WTC11 (cell line): ENCODE measurements around the gene FKBP4. TPM values are rescaled to one million over a fixed set of nuclear protein-coding genes. Genes with fewer than 3 reads are reported as not detected.
A peak's percentile ranks its signal among the peaks of the same experiment; 100 is the strongest.

Source experiments
- ATAC-seq: fragments of 200-7000 bp; cut with Tn5 transposase; 2 replicates; pipeline ENCODE4 v1.10.0; 2021; ENCODE audit warnings: mild to moderate bottlenecking, moderate library complexity
- CTCF ChIA-PET: fragments of 300-600 bp; sonication (Branson Sonifier 250); formaldehyde crosslinking; loops from one replicate; lab custom pipeline; 2021; ENCODE audit warnings: antibody characterized with exemption; lab: Charles Lee
- POLR2A ChIA-PET: fragments of 350-600 bp; sonication (Branson Sonifier 250); formaldehyde crosslinking; loops from one replicate; lab custom pipeline; 2021; ENCODE audit warnings: antibody characterized with exemption; lab: Charles Lee
- DNase-seq: peaks from one replicate; pipeline ENCODE4 v3.0.0; 2021; ENCODE audit warnings: low spot score
- H3K27ac Mint-ChIP-seq: 2 replicates; pipeline ENCODE4 v1.8.0; 2021; ENCODE audit warnings: mixed read lengths
- H3K27me3 Mint-ChIP-seq: 2 replicates; pipeline ENCODE4 v1.8.0; 2021; ENCODE audit warnings: low read depth, mild to moderate bottlenecking, moderate library complexity, mixed read lengths
- H3K36me3 Mint-ChIP-seq: 2 replicates; pipeline ENCODE4 v1.8.0; 2021; ENCODE audit warnings: mixed read lengths
- H3K4me1 Mint-ChIP-seq: 2 replicates; pipeline ENCODE4 v1.8.0; 2022; ENCODE audit warnings: mixed read lengths
- H3K4me3 Mint-ChIP-seq: 2 replicates; pipeline ENCODE4 v1.8.0; 2021; ENCODE audit warnings: mild to moderate bottlenecking, moderate library complexity, mixed read lengths
- H3K9me3 Mint-ChIP-seq: 2 replicates; pipeline ENCODE4 v1.8.0; 2021; ENCODE audit warnings: mixed read lengths
- ARID4B ChIP-seq: sonication (generic); formaldehyde crosslinking; IDR thresholded peaks from 2 replicates; pipeline ENCODE4 v1.8.0; 2023; ENCODE audit warnings: missing genetic modification reagents, mild to moderate bottlenecking, borderline replicate concordance
- CDX4 ChIP-seq: fragments of 250-450 bp; sonication (Bioruptor Pico); IDR thresholded peaks from 2 replicates; pipeline ENCODE4 v1.9.0; 2021; ENCODE audit warnings: moderate library complexity, mild to moderate bottlenecking, inconsistent platforms, borderline replicate concordance
- E2F4 ChIP-seq: sonication (generic); formaldehyde crosslinking; IDR thresholded peaks from 2 replicates; pipeline ENCODE4 v1.8.1; 2022; ENCODE audit warnings: low read depth, mild to moderate bottlenecking, moderate library complexity, missing genetic modification reagents, borderline replicate concordance
- ERG ChIP-seq: fragments of 250-450 bp; sonication (Bioruptor Pico); IDR thresholded peaks from 2 replicates; pipeline ENCODE4 v1.8.0; 2021; ENCODE audit warnings: mild to moderate bottlenecking
- FOXJ3 ChIP-seq: sonication (generic); formaldehyde crosslinking; IDR thresholded peaks from 2 replicates; pipeline ENCODE4 v1.9.0; 2021; ENCODE audit warnings: missing genetic modification reagents, mild to moderate bottlenecking, borderline replicate concordance
- HMGXB4 ChIP-seq: sonication (generic); formaldehyde crosslinking; IDR thresholded peaks from 2 replicates; pipeline ENCODE4 v1.8.1; 2023; ENCODE audit warnings: mild to moderate bottlenecking, moderate library complexity, missing genetic modification reagents
- KAT7 ChIP-seq: sonication (generic); formaldehyde crosslinking; IDR thresholded peaks from 2 replicates; pipeline ENCODE4 v1.8.1; 2023; ENCODE audit warnings: missing genetic modification reagents, mild to moderate bottlenecking, borderline replicate concordance
- MYBL2 ChIP-seq: sonication (generic); formaldehyde crosslinking; IDR thresholded peaks from 2 replicates; pipeline ENCODE4 v1.8.1; 2023; ENCODE audit warnings: mild to moderate bottlenecking, moderate library complexity, missing genetic modification reagents
- NFATC4 ChIP-seq: fragments of 250-450 bp; sonication (Bioruptor Pico); IDR thresholded peaks from 2 replicates; pipeline ENCODE4 v1.9.0; 2021; ENCODE audit warnings: mild to moderate bottlenecking
- NR1H2 ChIP-seq: sonication (generic); formaldehyde crosslinking; IDR thresholded peaks from 2 replicates; pipeline ENCODE4 v1.9.0; 2021; ENCODE audit warnings: mild to moderate bottlenecking, moderate library complexity, missing genetic modification reagents
- PREB ChIP-seq: sonication (generic); formaldehyde crosslinking; IDR thresholded peaks from 2 replicates; pipeline ENCODE4 v1.8.1; 2022; ENCODE audit warnings: mild to moderate bottlenecking, missing genetic modification reagents, moderate library complexity, borderline replicate concordance
- RORB ChIP-seq: fragments of 250-450 bp; sonication (Bioruptor Pico); IDR thresholded peaks from 2 replicates; pipeline ENCODE4 v1.9.0; 2021; ENCODE audit warnings: mild to moderate bottlenecking
- SMAD4 ChIP-seq: sonication (generic); formaldehyde crosslinking; IDR thresholded peaks from 2 replicates; pipeline ENCODE4 v1.8.0; 2022; ENCODE audit warnings: mild to moderate bottlenecking, missing genetic modification reagents
- ZBTB43 ChIP-seq: sonication (generic); formaldehyde crosslinking; IDR thresholded peaks from 2 replicates; pipeline ENCODE4 v1.8.1; 2023; ENCODE audit warnings: mild to moderate bottlenecking, missing genetic modification reagents
- ZNF138 ChIP-seq: sonication (generic); formaldehyde crosslinking; conservative IDR thresholded peaks from 2 replicates; pipeline ENCODE4 v1.8.1; 2022; ENCODE audit warnings: mild to moderate bottlenecking, moderate library complexity, missing genetic modification reagents
- ZNF232 ChIP-seq: sonication (generic); formaldehyde crosslinking; IDR thresholded peaks from 2 replicates; pipeline ENCODE4 v1.8.0; 2022; ENCODE audit warnings: mild to moderate bottlenecking, missing genetic modification reagents
- ZNF396 ChIP-seq: fragments of 250-450 bp; sonication (Bioruptor Pico); IDR thresholded peaks from 2 replicates; pipeline ENCODE4 v1.8.0; 2021; ENCODE audit warnings: mild to moderate bottlenecking, moderate library complexity, borderline replicate concordance
- ZNF416 ChIP-seq: fragments of 250-450 bp; sonication (Bioruptor Pico); IDR thresholded peaks from 2 replicates; pipeline ENCODE4 v1.9.0; 2021; ENCODE audit warnings: mild to moderate bottlenecking, inconsistent platforms
- ZNF512 ChIP-seq: sonication (generic); formaldehyde crosslinking; IDR thresholded peaks from 2 replicates; pipeline ENCODE4 v1.8.1; 2022; ENCODE audit warnings: missing genetic modification reagents, borderline replicate concordance
- total RNA-seq: library from RNA; stranded (reverse); gene quantifications from 3 replicates; pipeline ENCODE4 v1.2.3, GENCODE V29; 2021

The FKBP4 gene
- total RNA-seq, 1 experiment from 2014 or later, result 257 TPM

GRCh38 chr12:2794736-2795289 is at the start of gene FKBP4 (continued):
- TF ChIP-seq ZNF396, result no peak
- TF ChIP-seq E2F4 (CRISPR knock-in tag), result no peak
- TF ChIP-seq ZNF138 (CRISPR knock-in tag), result peak; percentile 84; the same call in 1 of the 2 replicates
- no peak for TF ChIP-seq FOXJ3
- no peak for TF ChIP-seq PREB (CRISPR knock-in tag)
- no peak; the same call in 1 of the 2 replicates for TF ChIP-seq KAT7 (CRISPR knock-in tag)
- no peak for TF ChIP-seq RORB
- TF ChIP-seq SMAD4 (CRISPR knock-in tag), result no peak
- peak; percentile 70; the same call in 1 of the 2 replicates for TF ChIP-seq MYBL2 (CRISPR knock-in tag)

GRCh38 chr12:2745655-2746054 is 49.1 kb upstream of the FKBP4 start:
- CTCF ChIA-PET, result no interaction called here
- H3K27ac Mint-ChIP-seq, result no peak overlapping the region

More at GRCh38 chr12:2745655-2746054, 49.1 kb upstream of the FKBP4 start:
- H3K4me3 Mint-ChIP-seq, result no peak overlapping the region
- TF ChIP-seq ZBTB43 (CRISPR knock-in tag) (no peak), PREB (CRISPR knock-in tag) (no peak), ZNF416 (no peak), NFATC4 (CRISPR knock-in tag) (no peak), ERG (no peak), ZNF512 (CRISPR knock-in tag) (no peak), ARID4B (CRISPR knock-in tag) (no peak), RORB (no peak), CDX4 (CRISPR knock-in tag) (no peak), ZNF232 (CRISPR knock-in tag) (no peak), NR1H2 (CRISPR knock-in tag) (no peak), HMGXB4 (CRISPR knock-in tag) (no peak), SMAD4 (CRISPR knock-in tag) (no peak)
- POLR2A ChIA-PET, result interaction anchor here (0.6 kb wide), 1 partner anchor 31 kb away, joined by 3 read pairs; no protein-coding TSS in a partner anchor
- no peak for ATAC-seq
- peaks cover 22% of the 10 kb centered on the region for H3K4me1 Mint-ChIP-seq
- peaks cover 17% of the 10 kb centered on the region; the same call in 1 of the 2 replicates for H3K27me3 Mint-ChIP-seq
- H3K36me3 Mint-ChIP-seq, result no peaks in the 10 kb centered on the region
- no peaks in the 10 kb centered on the region for H3K9me3 Mint-ChIP-seq
- no peak for DNase-seq
